ENCODE results near the gene PSMB8.
"Not testable (repeated sequence)": the region's sequence is repeated elsewhere in the genome, so short reads cannot be mapped to it uniquely, and the experiment has no call there.

PSMB8 gene

GRCh38 chr6:32843979-32844838 lies at the start of gene PSMB8:
PSMB8 (minus strand) TSS chr6:32844047; CDS start chr6:32843996, 51 bp downstream.
- peak; percentile 88 for DNase-seq

DNA sequence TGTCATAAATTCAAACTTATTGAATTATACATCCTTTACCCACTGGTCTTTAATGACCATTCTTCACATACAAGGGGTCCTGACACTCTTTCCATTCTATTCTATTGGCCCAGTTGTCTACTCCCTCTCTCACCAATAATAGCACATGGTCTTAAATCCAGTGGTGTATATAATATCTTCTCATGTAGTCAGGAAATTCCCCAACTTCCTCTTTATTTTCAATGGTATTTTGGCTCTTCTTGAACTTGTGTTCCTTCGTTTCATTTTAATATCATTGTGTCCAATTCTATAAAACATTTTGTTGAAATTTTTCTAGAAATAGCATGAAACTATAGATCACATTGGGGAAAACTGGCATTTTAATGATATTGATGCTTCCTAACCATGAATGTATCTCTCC lies 47.0 kb upstream of the PSMB8 start:
- DNase-seq: no peak

DNA sequence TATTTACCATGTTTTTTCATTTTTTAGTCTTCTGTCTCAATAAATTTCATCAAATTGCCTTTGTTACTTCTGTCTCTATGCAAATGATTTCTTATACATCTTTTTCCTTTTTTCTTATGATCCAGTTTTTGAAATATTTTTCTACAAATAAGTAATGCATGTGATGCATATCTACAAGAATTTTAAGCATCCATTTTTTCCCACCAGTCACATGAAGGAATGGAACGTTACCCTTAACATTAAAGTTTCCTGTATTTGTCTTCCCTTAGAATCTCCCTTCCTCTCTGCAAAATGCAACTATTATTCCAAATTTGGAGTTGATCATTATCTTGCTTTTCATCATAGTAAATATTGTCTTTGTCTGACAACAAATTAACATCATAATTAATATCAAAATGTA lies 45.7 kb upstream of the PSMB8 start:
- no peak for DNase-seq

GRCh38 chr6:32888576-32888975 lies 44.7 kb upstream of the PSMB8 start:
- DNase-seq: no peak

- DNase-seq: no peak
These were observed 43.8 kb upstream of the PSMB8 start for GRCh38 chr6:32887616-32888015.

GRCh38 chr6:32886681-32887383 lies 43.0 kb upstream of the PSMB8 start:
- DNase-seq: no peak

DNA sequence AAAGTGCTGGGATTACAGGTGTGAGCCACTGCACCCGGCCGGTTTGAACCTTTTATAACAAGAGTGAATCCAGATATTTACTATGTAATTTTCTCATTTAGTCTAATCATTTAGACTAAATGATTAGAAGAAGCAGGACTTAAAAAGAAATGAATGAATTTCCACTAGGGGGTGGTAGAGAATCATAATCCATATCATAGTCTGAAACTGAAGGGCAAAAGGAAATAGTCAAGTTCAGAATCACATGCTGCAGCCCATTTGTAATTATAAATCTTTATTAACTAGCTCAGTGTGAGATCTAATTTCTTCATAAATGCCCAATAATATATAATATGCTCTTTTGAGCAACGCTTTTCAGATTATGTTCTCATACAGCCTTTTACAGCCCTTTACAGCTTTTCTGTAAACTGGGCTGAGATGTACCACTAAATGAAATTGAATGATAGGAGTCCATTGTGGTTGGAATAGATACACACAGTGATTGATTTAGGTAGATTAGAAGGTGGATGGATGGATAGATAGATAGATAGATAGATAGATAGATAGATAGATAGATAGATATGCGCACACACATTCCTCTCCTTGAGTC lies 41.9 kb upstream of the PSMB8 start:
- DNase-seq: peak; percentile 81

DNA sequence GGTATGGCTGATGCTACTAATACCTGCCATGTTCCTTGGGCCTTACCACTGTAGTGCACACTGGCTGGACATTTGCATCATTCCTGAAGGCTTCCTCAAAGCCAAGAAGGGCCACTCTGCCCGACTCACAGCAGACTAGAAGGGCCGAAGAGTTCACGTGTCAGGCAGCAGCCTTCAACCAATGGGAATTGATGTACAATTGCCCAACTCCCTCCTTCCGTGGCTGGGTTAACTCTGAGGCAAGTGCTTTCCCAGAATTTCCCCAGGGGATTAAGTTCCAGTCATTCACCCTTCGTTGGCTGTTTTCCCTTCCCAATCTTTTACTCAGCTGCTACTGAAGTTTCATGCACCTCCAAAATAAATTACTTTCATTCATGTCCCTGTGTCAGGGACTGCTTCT lies 39.9 kb upstream of the PSMB8 start:
- DNase-seq: no peak

DNA sequence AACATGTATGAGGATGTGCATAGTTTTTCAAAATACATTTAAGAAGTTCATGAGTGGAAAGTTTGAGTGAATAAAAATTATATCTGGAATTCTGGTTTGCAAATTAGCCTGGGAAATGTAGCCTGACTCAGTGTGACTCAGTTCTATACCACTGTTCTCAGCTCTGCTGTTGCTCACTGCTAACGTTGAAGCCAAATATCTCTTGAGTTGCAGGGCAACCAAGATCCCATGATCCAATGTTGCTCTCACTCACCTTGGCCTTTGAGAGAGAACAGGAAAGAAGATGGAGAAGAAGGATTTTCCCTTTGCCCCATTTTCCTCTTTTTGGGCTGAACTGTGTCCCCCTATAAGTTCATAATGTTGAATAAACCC lies 39.0 kb upstream of the PSMB8 start:
- DNase-seq: no peak

GRCh38 chr6:32880962-32881361 lies 37.1 kb upstream of the PSMB8 start:
- not testable (repeated sequence) for DNase-seq

DNA sequence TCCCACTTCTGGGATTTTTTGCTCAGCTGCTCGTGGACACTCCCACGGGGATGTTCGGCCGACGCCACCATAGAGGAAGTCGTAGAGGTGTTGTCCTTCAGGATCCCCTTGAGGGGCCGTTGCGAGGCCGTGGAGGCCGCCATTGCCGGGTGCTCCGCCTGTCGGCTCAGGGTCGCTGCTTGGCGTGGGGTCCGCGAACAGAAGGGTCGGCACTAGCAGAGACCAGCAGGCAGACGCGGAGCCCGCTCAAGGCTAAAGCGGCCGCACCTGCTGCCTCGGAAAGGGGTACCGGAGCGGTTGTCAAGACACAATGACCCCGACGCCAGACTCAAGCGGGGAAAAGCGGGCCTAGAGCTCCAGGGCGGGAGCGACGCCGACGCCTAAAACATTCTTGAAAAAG lies 35.8 kb upstream of the PSMB8 start:
- DNase-seq: no peak

DNA sequence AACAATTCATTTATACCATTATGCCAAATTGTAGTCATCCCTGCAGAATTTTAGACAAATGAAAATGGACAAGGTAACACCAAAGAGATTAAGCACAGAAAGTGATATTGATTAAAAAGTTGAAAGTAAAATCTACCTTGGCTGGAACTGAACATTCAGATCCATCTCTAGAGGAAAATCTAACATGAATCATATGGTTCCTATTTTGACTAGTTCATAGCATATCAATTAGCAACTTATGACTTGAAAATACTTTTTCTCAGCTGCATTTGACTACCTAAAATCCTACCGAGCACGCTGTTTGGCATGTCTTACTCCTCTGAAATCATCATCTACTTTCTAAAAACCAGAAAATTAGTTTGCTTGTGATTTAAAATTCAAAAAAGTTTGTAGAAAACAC lies 32.8 kb upstream of the PSMB8 start:
- DNase-seq: no peak

- DNase-seq: not testable (repeated sequence)
These were observed 30.1 kb upstream of the PSMB8 start for GRCh38 chr6:32873947-32874346.

DNA sequence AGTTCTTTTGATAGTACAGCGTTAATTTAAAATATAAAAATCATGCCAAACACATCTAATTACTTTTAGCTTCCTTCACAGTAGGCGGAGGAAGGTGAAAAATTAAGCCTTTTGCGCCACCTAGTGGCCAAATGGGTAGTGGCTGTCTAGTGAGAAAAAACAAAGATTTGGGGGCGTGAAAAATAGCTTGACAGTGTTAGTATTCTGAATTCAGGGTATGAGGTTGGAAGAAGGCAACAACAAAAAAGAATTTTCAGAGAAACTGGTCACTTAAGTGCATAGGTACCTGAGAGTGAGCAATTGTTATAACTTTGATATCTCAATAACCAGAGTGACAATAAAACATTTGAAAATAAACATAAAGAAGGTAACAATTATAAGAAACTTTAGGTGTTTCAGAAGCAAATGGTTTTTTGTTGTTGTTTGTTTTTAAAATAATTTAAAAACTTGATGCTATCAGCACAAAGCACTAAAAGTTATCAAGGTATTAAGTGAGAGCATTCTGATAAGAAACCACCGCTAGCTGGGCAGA lies 24.5 kb upstream of the PSMB8 start:
- DNase-seq: peak; percentile 83

- DNase-seq: no peak
These were observed 23.9 kb upstream of the PSMB8 start for GRCh38 chr6:32867554-32868256.

- no peak for DNase-seq
These were observed 23.2 kb upstream of the PSMB8 start for GRCh38 chr6:32867022-32867477.

DNA sequence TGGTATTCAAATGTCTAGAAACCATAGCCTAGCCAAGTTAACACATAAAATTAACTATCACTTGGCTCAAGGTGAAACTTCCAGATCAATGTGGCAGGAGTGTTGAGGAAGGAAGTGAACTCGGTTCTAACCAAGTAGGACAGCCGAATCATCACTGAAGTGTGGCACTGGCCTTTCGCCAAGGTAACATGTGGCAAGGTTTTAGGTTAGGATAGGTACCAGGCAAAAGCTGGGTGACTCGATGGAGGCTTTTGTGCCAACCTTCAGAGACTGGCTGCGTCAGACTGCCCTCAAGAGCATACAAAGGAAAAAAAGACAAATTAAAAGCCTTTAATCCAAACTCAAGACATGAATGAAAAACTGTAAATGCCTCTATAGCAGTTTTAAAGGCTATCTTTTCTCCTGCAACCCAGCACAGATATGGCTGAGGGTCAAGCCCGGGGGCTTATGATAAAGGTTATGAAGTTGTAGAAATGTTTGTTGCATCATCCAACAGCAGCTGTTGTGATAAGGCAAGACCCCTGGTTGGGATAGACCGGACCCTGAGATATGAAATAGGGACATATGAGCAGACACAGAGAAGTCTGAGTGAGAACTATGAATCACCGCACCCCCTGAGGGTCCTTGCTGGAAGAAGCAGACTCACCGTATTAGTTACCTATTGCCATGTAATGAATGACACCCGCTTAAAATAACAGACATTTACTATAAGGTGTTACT lies 22.0 kb upstream of the PSMB8 start:
- no peak for DNase-seq

- no peak for DNase-seq
These were observed 18.9 kb upstream of the PSMB8 start for GRCh38 chr6:32862725-32863124.

DNA sequence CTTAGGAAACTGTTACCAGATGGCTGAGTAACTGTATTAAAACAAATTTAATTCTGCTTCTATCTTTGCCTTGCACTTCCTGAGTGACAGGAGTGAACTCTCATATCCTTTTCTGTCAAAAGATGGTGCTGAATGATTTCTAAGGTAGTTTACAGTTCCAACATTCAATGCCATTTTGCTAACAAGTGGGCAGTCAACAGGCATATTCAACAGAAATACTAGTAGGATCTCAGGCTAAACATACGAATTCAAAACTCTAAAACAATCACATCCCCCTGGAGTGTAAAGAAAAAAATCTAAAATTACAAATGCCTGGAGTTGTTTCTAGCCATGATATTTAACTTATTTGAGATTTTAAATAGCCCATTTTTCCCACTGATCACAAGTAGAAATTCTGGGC lies 16.8 kb upstream of the PSMB8 start:
- DNase-seq: no peak

DNA sequence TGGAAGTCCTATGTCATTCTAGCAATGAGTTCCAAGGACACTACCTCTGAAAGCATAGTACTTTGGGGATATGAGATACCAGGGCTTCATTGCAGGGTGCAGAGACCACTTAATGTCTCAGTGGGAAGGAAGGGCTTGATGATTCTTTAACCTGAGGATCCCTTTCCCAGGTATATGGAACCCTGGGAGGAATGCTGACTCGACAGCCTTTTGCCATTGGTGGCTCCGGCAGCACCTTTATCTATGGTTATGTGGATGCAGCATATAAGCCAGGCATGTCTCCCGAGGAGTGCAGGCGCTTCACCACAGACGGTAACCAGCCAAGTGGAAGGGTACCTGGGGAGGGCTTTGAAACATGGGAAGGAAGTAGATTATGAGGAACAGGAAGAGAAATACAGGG lies 14.3 kb upstream of the PSMB8 start:
- DNase-seq: no peak

DNA sequence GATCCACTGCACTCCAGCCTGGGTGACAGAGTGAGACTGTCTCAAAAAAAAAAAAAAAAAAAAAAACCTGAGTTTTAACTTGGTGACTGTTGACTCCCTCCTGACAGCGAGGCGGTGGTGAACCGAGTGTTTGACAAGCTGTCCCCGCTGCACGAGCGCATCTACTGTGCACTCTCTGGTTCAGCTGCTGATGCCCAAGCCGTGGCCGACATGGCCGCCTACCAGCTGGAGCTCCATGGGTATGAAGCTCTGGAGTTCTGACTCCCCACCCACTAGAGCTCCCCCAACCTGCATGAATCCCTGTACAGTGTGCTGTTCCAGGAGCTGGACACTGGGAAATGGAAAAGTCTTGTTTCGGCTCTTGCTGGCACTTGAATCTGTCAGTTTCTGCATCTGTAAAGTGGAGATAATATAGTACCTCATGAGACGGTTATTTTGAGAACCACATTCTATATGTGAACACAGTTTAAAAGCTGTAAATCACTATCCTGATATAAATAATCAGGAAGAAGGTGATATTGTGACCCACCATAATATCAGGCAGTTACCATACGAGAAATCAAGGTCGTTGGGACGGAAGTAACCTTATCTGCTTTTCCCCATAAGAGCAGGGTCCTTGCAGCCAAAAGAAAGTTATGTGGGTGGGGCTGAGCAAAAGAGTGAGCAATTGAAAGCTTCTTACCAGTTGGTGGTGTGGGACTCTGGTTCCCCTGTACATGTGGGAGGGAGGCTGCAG lies 13.5 kb upstream of the PSMB8 start:
- no peak for DNase-seq

All from midbrain (tissue), 1 donor.